Frontal cortex (tissue), 4 donors: ENCODE data around the gene CCDC57. TPM values are rescaled to one million over a fixed set of nuclear protein-coding genes. Genes with fewer than 3 reads are reported as not detected.

Experiments
- DNase-seq, 2 donors: peaks; one replicate each; pipeline ENCODE4 v3.0.0; 2012; ENCODE audit warnings: low spot score in 2 of 2
- FAIRE-seq: peaks from 2 replicates; lab custom pipeline; 2012; peaks lifted over from hg19 to GRCh38; lab: Jason Lieb, UNC
- total RNA-seq: library from RNA; depleted of rRNA; stranded (reverse); fragments of >200 nt; gene quantifications from one replicate; pipeline ENCODE4 v1.2.3, GENCODE V29; 2014
- donor health status: control.
- donor health status: control.
- donor health status: control.

The CCDC57 gene
- total RNA-seq, 1 donor from 2014 or later, result 17.1 TPM

- DNase-seq (no peak), FAIRE-seq (no peak)
Observed at GRCh38 chr17:82103553-82104451, 108.8 kb downstream of the CCDC57 start.

GRCh38 chr17:82101767-82102679 lies 110.6 kb downstream of the CCDC57 start:
- DNase-seq (peak in 1 of 2 donors; percentile 55), FAIRE-seq (no peak)

GRCh38 chr17:82101301-82101715 lies 111.3 kb downstream of the CCDC57 start:
- no peak for DNase-seq
- no peak for FAIRE-seq

GRCh38 chr17:82100502-82101298 lies 111.9 kb downstream of the CCDC57 start:
- no peak for FAIRE-seq
- DNase-seq, result no peak

- FAIRE-seq, result no peak
Observed at GRCh38 chr17:82098939-82099763, 113.5 kb downstream of the CCDC57 start.

GRCh38 chr17:82098169-82098938 lies 114.3 kb downstream of the CCDC57 start, which contains the start of gene FASN:
Gene FASN, minus strand, starts transcription at chr17:82098236. Its CDS starts 1,791 bp downstream, at chr17:82096445.
- DNase-seq (peak; percentile 100), FAIRE-seq (no peak)

More at GRCh38 chr17:82098939-82099763, 113.5 kb downstream of the CCDC57 start:
- DNase-seq, result no peak

- DNase-seq (no peak), FAIRE-seq (no peak)
Observed at GRCh38 chr17:82097919-82098168, 114.8 kb downstream of the CCDC57 start.

GRCh38 chr17:82097184-82097918 lies 115.3 kb downstream of the CCDC57 start:
- no peak for FAIRE-seq
- DNase-seq, result peak; percentile 75 to 80

- FAIRE-seq (no peak), DNase-seq (no peak)
Observed at GRCh38 chr17:82096709-82097183, 115.9 kb downstream of the CCDC57 start.

- DNase-seq (no peak), FAIRE-seq (no peak)
Observed at GRCh38 chr17:82095777-82096708, 116.6 kb downstream of the CCDC57 start.

GRCh38 chr17:82094931-82095776 lies 117.5 kb downstream of the CCDC57 start:
- FAIRE-seq (no peak), DNase-seq (no peak)

- DNase-seq, result no peak
- FAIRE-seq, result no peak
Observed at GRCh38 chr17:82092995-82093751, 119.5 kb downstream of the CCDC57 start.

GRCh38 chr17:82092628-82092994 lies 120.0 kb downstream of the CCDC57 start:
- no peak for DNase-seq
- FAIRE-seq, result no peak

- DNase-seq (no peak), FAIRE-seq (no peak)
Observed at GRCh38 chr17:82092094-82092586, 120.5 kb downstream of the CCDC57 start.
